HL-60 (cell line): Measurements from ENCODE around the gene OPTC.

ENCODE experiments used
- CTCF ChIP-seq: IDR thresholded peaks from one replicate; pipeline ENCODE4 v1.5.1; 2011; ENCODE audit warnings: low read length, control low read depth, inconsistent platforms; ENCODE audit not compliant: insufficient read depth
- GABPA ChIP-seq: IDR thresholded peaks from 2 replicates; pipeline ENCODE4 v1.6.1; 2012; ENCODE audit warnings: low read depth
- POLR2AphosphoS5 ChIP-seq: IDR thresholded peaks from 2 replicates; pipeline ENCODE4 v1.6.1; 2012; ENCODE audit warnings: low read depth
- REST ChIP-seq: IDR thresholded peaks from 2 replicates; pipeline ENCODE4 v1.6.1; 2012; ENCODE audit warnings: low read depth; ENCODE audit not compliant: insufficient replicate concordance
- SPI1 ChIP-seq: IDR thresholded peaks from 2 replicates; pipeline ENCODE4 v1.6.1; 2012; ENCODE audit warnings: low read depth, mild to moderate bottlenecking, borderline replicate concordance

- TF ChIP-seq CTCF (no peak), SPI1 (no peak), POLR2AphosphoS5 (no peak), REST (no peak), GABPA (no peak)
These were observed 22.1 kb upstream of the OPTC start for GRCh38 chr1:203471841-203472240.
